Right hindlimb (tissue), 1 donor: ENCODE measurements around the gene IFNLR1.
"Not testable (repeated sequence)": the region's sequence is repeated elsewhere in the genome, so short reads cannot be mapped to it uniquely, and the experiment has no call there.

ENCODE experiments used
- DNase-seq: peaks from one replicate; pipeline ENCODE4 v3.0.0-alpha.2; 2018

Gene IFNLR1

DNA sequence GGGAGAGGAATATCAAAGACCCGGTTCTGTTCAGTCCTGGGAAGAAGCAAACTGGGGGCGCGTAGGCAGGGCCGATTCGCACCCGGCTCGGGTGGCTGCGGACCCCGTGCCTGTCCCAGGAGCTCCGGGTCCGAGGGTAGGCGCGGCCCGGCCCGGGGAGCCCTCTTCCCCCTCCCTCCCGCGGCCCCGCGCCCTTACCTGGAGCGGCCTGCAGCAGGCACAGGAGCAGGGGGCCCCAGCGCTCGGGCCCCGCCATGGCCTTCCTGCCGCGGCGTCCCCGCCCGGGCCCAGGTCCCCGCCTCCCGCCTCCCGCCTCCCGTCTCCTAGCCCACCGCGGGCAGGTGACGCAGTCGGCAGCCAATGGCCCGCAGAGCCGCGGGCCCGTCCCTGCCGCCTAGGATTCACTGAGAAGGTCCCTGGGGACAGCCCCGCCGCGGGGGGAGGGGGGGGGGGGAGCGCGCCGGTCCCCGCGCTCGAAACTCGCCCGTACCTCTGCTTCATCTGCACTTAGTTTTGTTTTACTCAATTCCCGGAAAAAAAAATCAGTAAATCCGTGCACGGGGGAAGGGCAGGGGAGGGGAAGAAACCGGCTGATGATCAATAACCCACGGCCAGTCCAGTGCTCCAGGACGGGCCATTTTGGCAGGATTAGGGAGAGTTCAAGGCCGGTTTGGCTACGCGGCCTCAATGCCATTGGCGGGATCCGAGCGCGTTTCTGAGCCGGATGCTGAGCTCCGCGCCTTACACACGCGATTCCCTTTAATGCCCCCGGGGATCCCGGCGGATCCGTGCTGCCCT, at the start of gene IFNLR1:
IFNLR1 (minus strand) TSS at position 297 of the 798 bp plus-strand sequence; CDS start at position 256, 41 bp downstream.
- DNase-seq = no peak

DNA sequence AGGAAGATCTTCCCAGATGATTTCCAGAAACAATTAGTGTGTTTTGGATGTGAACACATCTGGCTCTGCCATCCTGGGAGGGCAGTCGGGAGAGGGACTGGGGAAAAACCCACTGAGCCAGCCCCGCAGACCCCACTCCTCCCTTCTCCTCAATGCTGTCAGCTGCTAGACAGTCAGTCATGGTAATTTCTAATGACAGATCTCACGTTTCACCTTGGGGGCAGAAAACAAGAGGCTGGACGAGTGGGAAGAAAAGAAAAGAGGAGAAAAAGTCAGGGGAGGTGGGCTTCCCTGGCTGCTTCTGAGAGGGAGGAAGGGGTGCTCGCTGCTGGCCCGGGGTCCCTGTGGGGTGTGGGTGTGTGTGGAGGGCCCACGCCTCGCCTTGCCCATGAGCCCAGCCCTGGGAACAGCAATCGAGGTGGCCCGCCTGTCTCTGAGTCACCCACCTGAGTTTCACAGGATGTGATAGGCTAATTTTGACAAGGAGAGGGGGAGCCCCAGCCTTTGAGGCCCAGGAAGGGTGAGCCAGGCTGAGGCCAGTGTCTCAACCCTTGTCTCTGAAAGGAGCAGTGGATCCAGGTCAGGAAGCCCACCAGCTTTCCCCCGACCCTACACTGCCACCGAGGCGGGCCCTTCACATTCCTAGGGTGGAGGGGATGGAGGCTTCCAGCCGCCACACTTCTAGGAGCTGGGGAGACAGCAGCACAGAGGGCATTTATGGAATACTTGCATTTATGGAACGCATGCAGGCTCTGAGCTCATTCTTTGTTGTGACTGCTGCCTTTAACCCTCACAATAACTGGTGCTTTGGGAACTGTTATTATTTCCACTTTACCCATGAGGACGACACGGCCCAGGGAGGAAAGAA, 49.1 kb upstream of the IFNLR1 start:
- DNase-seq = no peak

DNA sequence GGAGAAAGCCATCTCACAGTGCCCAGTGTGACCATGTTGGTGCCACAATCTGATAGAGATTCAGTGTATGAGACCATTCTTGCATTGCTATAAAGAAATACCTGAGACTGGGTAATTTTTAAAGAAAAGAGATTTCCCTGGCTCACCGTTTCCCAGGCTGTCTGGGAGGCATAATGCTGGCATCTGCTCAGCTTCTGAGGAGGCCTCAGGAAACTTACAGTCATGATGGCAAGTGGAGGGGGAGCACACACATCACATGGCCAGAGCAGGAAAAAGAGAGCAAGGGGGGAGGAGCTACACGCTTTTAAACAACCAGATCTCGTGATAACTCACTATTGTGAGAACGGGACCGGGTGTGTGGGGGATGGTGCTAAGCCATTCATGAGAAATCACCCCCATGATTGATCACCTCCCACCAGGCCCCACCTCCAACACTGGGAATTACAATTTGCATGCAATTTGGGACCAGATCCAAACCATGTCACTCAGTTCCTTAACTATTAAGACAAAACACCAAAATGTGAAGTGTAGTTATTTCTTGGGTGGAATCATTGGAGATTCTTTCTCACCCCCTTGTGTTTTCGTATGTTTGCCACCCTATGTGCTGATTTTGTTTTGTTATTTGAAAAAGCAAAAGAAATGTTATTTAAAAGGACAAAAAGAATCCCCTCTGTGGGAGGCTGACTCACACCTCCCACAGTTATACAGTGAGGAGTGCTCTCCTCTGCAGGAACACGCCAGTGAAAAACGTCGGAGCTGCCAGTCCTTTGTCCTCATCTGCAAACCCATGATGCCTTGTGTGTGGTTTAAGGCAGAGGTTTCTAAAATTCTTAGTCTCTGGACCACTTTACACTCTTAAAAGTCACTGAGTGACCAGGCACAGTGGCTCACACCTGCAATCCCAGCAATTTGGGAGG, 46.9 kb upstream of the IFNLR1 start:
- DNase-seq = no peak

DNA sequence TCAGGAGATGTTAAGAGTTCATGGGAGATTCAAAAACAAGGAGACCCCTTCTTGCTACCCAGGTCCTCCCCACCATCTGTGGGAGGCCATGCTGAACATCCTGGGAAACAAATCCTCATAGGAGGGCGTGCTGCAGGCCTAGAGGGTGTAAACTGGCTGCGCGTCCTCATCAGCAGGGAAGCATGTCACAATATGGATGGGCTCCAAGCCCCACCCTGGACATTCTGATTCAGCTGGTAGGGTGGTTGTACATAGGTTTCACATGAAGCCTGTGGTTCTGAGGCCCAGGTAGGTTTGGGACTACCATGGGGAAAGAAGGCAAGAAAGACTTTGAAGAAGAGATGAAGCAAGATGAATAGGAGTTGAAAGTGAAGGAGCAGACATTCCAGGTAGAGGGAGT, 44.6 kb upstream of the IFNLR1 start:
- no peak for DNase-seq

DNA sequence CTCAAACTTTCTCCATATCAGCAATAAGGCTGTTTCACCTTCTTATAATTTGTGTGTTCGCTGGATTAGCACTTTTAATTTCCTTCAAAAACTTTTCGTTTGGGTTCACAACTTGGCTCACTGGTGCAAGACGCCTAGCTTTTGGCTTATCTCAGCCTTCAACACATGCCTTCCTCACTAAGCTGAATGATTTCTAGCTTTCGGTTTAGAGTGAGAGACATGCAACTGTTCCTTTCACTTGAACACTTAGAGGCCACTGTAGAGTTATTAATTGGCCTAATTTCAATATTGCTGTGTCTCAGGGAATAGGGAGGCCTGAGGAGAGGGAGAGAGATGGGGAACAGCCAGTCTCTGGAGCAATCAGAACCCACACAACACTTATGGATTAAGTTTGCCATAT, 41.2 kb upstream of the IFNLR1 start:
- DNase-seq = no peak

DNA sequence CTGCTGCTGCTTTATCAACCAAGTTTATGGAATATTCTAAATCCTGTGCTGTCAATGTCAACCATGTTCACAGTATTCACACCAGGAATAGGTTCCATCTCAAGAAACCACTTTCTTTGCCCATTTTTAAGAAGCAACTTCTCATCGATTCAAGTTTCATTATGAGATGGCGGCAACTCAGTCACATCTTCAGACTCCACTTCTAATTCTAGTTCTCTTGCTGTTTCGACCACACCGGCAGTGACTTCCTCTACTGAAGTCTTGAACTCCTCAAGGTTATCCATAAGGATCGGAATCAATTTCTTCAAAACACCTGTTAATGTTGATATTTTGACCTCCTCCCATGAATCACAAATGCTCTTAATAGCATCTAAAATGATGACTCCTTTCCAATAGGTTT, 39.7 kb upstream of the IFNLR1 start:
- no peak for DNase-seq

DNA sequence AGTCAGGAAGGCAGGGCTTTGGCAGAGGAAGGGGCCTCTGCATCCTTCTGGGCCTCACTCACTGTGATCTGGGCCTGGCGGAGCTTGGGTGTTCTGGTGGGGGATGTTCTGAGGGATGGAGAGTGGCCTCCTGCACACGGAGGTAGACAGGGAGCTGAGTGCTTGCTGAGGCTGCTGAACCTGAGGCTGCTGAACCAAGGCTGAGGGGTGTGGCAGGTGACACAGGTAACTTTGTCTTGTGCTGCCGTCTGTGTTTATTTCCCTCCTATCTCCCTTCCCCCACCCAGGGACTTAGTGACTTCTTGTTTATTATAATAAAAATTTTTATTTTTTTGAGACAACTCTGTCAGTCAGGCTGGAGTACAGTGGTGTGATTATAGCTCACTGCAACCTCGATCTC, 37.7 kb upstream of the IFNLR1 start:
- DNase-seq = no peak

DNA sequence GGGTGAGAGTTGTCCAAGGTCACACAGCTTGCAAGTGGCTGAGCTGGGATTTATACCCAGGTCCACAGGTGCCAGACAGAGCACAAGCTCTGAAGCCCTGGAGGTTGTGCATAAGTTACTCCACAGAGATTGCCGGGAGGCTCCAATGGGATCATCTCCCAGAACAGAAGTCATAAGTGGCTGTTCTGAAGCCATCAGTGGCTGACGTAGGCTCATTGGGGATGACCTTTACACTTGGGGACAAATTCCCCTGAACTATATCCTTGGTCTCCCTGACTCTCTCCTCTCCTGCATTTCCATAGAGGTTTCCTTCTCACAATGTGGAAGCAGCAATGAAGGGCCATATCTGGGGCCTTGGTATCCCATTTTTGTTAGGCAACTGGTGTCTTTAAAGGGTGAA, 37.0 kb upstream of the IFNLR1 start:
- DNase-seq = no peak

DNA sequence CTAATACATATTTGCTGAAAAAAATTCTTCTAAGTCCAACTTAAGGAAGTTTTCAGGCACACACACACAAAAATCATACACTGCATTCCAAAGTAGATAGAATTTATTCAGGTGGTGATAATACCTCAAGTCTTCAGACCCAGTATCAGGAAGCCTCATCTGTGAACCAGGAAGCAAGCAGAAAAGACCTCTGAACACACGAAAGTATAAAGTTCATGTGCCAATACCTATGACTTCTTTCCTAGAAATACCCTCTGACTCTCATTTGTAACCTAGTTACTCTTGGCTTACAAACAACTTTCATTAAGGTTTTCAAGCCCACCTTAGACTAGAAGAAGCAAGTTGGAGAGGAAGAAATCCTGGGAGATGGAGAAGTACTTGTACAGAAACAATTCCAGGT, 35.7 kb upstream of the IFNLR1 start:
- no peak for DNase-seq

DNA sequence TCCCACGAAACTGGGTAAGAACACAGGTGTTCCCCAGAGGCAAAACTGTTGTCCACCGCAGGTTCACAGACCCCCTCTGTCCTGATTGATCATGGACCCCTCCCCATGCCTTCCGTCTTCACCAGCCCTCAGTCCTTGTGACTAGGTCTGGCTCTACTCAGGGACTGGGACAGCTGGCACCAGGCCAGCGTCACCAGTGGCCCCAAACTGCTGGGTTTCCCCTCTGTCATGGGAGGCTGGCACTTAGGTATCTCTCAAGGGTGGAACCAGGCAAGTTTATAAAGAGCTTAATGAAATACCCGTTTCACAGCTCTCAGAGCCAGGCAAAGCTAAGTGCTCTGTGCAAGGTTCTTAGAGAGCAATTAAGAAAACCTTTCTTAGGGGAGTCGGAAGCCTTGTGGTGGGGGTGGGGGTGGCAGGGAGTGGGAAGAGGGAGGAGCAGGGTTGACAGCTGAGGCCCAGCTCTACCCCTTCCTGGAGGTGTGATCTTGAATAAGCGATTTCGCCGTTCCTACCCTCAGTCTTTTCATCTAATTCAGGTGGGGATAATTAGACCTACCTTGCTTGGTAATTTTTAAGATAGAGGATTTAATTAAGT, 35.0 kb upstream of the IFNLR1 start:
- no peak for DNase-seq

DNA sequence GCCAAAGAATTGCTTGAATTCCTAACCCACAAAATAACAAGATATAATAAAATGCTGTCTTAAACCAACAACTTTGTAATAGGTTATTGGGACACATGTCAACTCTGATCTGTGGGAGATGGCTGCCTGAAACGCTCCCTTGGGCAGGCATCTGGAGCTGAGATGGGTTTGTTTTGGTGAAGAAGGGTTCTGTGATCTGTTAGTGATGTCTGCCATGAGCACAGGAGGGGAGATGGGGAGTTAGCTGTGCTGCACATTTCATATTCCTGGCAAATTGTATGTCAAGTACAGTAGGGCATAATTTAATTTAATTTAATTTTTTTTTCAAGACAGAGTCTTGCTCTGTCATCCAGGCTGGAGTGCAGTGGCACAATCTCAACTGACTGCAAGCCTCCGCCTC, 34.2 kb upstream of the IFNLR1 start:
- no peak for DNase-seq

DNA sequence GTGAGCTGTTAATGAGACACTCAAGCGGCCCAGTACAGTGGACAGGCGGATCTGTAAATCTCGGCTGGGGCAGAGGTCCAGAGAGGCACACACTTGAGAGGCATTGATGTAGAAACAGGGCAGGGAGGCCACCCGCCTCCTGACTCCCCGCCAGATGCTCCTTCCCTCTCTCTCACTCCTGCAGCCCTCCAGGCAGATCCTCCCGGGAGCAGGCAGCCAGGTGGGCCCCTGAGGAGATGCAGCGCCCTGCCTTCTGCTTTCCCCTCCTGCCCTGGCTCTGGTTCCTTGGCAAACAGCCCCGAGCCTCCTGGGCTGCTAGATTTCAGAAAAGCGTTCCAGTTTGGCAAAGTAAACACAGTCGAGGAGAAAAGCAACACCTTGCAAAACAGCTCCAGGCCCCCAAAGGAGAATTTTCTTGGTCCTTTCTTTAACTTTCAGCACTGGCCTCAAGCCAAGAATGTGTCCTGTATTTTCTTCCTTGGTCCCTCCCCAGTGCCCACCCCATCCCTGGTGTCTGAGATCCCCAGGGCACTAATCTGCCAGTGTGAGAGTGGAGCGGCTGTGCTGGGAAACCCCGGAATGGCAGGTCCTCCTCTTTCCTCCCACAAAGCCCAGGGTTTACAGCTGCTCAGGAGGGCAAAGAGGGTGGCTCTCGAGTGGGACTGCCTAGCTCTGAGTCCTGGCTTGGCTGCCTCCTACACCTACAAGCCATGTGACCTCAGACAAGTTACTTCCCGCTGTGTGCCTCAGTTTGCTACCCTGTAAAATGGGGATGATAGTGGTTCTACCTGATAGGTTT, 29.4 kb upstream of the IFNLR1 start:
- no peak for DNase-seq

DNA sequence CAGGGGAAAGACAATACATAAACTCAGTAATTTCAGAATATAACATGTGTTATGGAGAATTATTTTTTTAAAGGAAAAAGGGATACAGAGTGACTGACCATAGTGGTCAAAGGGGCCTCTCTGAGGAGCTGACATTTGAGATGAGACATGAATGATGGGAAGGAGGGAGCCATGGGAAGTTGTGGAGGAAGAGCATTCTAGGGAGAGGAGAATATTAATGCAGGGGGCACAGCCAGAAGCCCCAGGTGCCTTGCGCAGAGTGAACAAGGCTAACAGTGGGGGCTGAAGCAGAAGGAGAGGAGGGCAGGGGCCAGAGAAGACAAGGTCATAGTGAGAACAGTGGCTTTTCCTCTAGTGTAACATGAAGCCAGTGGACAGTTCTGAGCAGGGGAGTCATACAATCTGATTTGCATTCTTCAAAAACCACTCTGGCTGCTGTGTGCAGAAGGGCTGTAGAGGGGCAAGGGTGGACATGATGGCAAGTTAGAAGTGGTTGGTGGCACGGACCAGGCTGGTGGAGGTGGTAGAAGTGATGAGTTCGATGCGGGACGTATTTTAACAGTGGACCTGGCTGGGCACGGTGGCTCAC, 28.2 kb upstream of the IFNLR1 start:
- DNase-seq = no peak

DNA sequence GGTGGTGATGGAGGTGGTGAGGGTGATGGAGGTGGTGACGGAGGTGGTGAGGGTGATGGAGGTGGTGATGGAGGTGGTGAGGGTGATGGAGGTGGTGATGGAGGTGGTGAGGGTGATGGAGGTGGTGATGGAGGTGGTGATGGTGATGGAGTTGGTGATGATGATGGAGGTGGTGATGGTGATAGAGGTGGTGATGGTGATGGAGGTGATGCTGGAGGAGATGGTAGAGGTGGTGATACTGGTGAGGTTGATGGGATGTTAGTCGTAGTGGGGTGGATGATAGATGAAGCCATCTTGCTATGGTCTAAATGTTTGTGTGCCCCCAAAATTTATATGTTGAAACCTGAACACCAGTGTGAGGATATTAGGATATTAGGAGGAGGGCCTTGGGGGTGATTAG, 25.3 kb upstream of the IFNLR1 start:
- no peak for DNase-seq

DNA sequence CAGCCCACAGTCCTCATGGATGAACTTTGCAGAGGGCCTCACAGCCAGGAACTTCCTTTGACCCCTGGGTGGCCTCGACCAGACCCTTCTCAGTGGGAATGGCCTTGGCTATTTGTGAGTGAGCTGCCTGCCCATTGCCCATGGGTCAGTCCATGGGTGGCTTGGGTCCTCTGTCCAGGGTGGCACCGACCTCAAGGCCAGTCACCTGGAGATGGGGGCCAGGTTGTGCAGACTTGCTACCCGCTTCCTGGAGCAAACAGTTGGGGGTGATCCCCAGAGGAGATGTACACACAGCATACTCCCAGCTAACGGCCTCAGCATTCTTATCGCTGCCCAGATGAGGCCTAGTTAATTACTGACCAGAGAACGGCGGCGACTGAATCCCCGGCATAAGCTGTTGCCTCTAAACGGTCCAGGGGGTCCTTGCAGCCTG, 23.1 kb upstream of the IFNLR1 start:
- no peak for DNase-seq

DNA sequence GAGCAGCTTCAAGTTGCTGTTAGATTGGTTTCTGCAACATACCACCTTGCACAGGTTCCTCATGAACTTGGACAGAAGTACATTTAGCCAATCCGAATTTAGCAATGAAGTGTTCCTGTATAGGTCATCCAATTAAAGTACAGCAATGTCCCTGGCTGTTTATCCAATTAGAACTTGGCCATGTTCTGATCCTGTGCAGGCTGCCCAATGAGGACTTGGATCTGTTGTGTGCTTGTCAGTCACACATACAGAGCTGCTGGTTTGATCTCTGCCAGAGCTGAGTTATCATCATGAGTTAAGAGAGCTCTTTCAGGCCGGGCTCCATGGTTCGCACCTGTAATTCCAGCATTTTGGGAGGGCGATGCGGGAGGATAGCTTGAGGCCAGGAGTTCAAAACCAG, 22.0 kb upstream of the IFNLR1 start:
- DNase-seq = no peak

DNA sequence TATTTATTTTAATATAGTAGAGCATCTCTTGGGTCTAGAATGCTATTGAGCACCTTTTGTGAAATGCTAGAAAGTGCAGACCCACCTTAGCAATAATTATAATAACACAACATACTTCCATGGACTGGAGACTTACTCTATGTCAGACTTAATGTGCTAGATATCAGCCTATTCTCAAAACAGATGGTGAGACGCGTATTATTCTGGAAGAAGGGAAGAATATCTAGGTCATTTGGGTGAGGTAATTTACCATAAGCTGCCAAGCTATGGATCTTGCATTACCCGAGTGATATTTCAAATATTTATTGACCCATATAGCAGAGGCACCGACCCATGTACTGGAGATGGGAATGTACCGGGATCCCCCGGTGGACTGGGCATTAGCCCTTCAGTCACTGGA, 20.6 kb upstream of the IFNLR1 start:
- DNase-seq = no peak

DNA sequence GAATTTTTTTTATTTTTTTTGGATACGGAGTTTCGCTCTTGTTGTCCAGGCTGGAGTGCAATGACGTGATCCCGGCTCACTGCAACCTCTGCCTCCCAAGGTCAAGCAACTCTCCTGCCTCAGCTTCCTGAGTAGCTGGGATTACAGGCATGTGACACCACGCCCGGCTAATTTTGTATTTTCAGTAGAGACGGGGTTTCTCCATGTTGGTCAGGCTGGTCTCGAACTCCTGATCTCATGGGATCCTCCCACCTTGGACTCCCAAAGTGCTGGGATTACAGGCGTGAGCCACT, 20.3 kb upstream of the IFNLR1 start:
- DNase-seq = not testable (repeated sequence)

DNA sequence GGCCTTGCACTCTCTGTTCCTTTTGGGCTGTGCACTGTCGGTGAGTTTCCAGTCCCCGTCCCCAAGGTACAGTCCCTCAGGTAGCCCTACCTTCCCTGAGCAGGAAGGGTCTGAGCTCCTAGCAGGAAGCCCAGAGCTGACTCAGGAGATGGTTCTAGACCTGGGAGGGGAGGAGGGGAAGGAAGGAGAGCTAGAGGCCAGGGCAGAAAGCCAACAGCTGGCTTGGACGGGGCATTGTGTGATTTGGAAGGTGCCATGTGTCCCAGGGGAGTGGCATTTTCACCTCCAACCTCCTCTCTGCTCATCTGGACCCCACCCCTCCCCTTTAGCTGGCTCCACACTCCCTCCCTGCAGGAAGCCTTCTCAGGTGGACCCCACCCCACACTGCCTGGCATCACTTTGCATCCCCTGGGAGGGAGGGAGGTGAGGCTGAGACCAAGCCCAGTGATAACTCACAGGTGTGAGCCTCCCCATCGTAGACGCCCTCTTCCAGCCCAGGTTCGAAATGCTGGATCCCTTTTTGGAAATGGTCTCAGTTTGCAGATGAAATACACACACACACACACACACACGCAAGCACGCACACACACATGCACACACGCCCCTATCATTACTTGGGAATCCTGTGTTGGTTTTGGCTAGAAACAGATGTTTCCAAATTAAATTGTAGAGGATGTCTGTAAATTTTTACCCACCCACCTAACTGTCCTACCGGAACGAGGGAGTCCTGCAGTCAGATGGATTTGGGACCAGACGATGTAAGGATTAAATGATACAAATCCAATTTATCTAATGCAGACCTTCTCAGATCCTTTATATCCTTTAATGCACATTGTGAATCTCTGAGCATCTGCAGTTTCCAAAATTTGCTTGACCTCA, 19.7 kb upstream of the IFNLR1 start:
- DNase-seq = no peak

DNA sequence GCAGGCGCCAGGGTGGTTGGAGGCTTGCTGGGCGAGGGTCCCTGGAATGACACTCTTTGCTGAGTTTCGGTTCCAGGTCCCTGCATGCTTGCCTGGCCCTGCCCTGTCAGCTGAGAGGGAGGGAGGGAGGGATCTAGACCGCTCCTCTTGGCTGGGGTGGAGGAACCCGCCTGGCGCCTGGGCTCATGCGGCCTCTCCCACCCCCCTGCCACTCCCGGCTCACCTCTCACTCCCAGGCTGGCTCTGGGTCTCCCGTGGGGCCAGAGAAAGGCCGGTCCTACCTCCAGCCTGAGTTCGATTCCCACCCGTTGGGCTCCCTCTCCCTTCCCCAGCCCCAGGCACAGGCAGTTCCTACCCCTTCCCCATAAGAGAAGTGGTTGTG, 19.0 kb upstream of the IFNLR1 start:
- no peak for DNase-seq
